HG03439 (cell line): Measurements from ENCODE around the gene USP17L10.
"Not testable (repeated sequence)": the region's sequence is repeated elsewhere in the genome, so short reads cannot be mapped to it uniquely, and the experiment has no call there.

Experiments used
- ATAC-seq: cut with Tn5 transposase; IDR thresholded peaks from one replicate; pipeline ENCODE4 v1.9.1; 2021; ENCODE audit warnings: mild to moderate bottlenecking, moderate library complexity; ENCODE audit not compliant: unreplicated experiment

USP17L10 gene

GRCh38 chr4:9210357-9210756 lies at the start of gene USP17L10:
TSS of gene USP17L10 (plus strand) at chr4:9210657. CDS start at chr4:9210657, 0 bp downstream.
- not testable (repeated sequence) for ATAC-seq

- not testable (repeated sequence) for ATAC-seq
Measured at GRCh38 chr4:9165990-9166389, 44.5 kb upstream of the USP17L10 start.

GRCh38 chr4:9169791-9170459 lies 40.5 kb upstream of the USP17L10 start, which contains the start of gene FAM90A26:
TSS of gene FAM90A26 (plus strand) at chr4:9170409. CDS start at chr4:9173173, 2,764 bp downstream.
- ATAC-seq = not testable (repeated sequence)

- not testable (repeated sequence) for ATAC-seq
Measured at GRCh38 chr4:9214701-9215100, 4.2 kb downstream of the USP17L10 start.

GRCh38 chr4:9215105-9215504 lies 4.6 kb downstream of the USP17L10 start, which contains the start of gene USP17L11:
TSS of gene USP17L11 (plus strand) at chr4:9215405. CDS start at chr4:9215405, 0 bp downstream.
- ATAC-seq = not testable (repeated sequence)

- ATAC-seq = not testable (repeated sequence)
Measured at GRCh38 chr4:9219852-9220251, 9.4 kb downstream of the USP17L10 start, which contains the start of gene USP17L12. TSS of gene USP17L12 (plus strand) at chr4:9220152. CDS start at chr4:9220152, 0 bp downstream.

GRCh38 chr4:9224596-9224995 lies 14.1 kb downstream of the USP17L10 start, which contains the start of gene USP17L13:
TSS of gene USP17L13 (plus strand) at chr4:9224896. CDS start at chr4:9224896, 0 bp downstream.
- ATAC-seq = not testable (repeated sequence)

GRCh38 chr4:9230249-9230648 lies 19.8 kb downstream of the USP17L10 start:
- ATAC-seq = not testable (repeated sequence)

- not testable (repeated sequence) for ATAC-seq
Measured at GRCh38 chr4:9234085-9234484, 23.6 kb downstream of the USP17L10 start, which contains the start of gene USP17L15. TSS of gene USP17L15 (plus strand) at chr4:9234385. CDS start at chr4:9234385, 0 bp downstream.

- not testable (repeated sequence) for ATAC-seq
Measured at GRCh38 chr4:9238461-9238860, 28.0 kb downstream of the USP17L10 start.

GRCh38 chr4:9243579-9243978 lies 33.1 kb downstream of the USP17L10 start, which contains the start of gene USP17L17:
TSS of gene USP17L17 (plus strand) at chr4:9243879. CDS start at chr4:9243879, 0 bp downstream.
- ATAC-seq = not testable (repeated sequence)

- not testable (repeated sequence) for ATAC-seq
Measured at GRCh38 chr4:9247953-9248680, 37.7 kb downstream of the USP17L10 start, which contains the start of gene USP17L18. TSS of gene USP17L18 (plus strand) at chr4:9248630. CDS start at chr4:9248630, 0 bp downstream.

- not testable (repeated sequence) for ATAC-seq
Measured at GRCh38 chr4:9253078-9253477, 42.6 kb downstream of the USP17L10 start, which contains the start of gene USP17L19. TSS of gene USP17L19 (plus strand) at chr4:9253378. CDS start at chr4:9253378, 0 bp downstream.

- ATAC-seq = not testable (repeated sequence)
Measured at GRCh38 chr4:9257824-9258223, 47.4 kb downstream of the USP17L10 start, which contains the start of gene USP17L20. TSS of gene USP17L20 (plus strand) at chr4:9258124. CDS start at chr4:9258124, 0 bp downstream.
